ENCODE data around the gene UBFD1.
"Not testable (repeated sequence)": the region's sequence is repeated elsewhere in the genome, so short reads cannot be mapped to it uniquely, and the experiment has no call there.

The UBFD1 gene

DNA sequence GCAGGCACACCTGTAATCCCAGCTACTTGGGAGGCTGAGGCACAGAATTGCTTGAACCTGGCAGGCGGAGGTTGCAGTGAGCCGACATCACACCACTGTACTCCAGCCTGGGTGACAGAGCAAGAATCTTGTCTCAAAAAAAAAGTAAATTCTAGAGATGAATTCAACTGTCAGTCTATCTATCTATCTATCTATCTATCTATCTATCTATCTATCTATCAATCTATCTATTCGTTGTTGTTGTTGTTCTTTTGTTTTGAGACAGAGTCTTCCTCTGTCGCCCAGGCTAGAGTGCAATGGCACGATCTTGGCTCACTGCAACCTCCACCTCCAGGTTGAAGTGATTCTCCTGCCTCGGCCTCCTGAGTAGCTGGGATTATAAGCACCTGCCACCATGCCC lies 53.4 kb downstream of the UBFD1 start:
- not testable (repeated sequence) for DNase-seq

- DNase-seq, result no peak
These were observed 54.4 kb downstream of the UBFD1 start for GRCh38 chr16:23611936-23612335.

DNA sequence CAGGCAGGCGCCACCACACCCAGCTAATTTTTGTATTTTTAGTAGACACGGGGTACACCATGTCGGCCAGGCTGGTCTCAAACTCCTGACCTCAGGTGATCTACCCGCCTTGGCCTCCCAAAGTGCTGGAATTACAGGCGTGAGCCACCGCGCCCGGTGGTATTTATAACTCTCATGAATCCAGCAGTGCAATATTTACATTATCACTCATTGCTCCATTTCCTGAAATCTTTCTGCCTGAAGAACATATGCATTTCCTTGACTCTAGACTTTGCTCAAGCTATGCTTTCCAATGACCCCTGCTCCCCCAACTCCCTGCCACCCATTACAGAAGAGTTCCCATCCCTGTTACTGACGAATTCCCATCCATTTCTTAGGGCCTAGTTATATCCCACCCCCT lies 58.3 kb downstream of the UBFD1 start:
- DNase-seq, result no peak

Measured in T-helper 9 cell (primary cell).